Loucy (cell line): ENCODE measurements around the gene C1orf159.
"Not testable (repeated sequence)": the region's sequence is repeated elsewhere in the genome, so short reads cannot be mapped to it uniquely, and the experiment has no call there.

Experiments used
- EZH2phosphoT487 ChIP-seq: fragments of 200-600 bp; IDR thresholded peaks from 2 replicates; pipeline ENCODE4 v1.6.1; 2018; ENCODE audit warnings: antibody characterized with exemption, mild to moderate bottlenecking, moderate library complexity, borderline replicate concordance
- TF ChIP-seq, protein P1 (sequence below): fragments of 200-600 bp; sonication (generic); conservative IDR thresholded peaks from 2 replicates; pipeline ENCODE4 v1.5.1; 2014; ENCODE audit warnings: mild to moderate bottlenecking, antibody characterized with exemption, low read length

DNA sequence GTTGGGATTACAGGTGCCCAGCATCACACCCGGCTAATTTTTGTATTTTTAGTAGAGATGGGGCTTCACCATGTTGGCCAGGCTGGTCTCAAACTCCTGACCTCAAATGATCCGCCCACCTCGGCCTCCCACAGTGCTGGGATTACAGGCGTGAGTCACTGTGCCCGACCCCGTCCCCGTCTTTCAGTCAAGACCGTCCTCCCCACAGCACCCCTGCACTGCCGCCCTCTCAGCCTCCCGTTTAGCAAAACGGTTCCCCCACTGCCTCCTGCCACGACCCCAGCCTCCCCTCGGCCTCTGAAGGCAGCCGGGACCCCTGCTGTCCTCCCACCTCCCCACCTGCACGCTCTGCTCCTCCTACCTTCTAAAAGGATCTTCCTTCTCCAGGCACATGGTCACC, 26.5 kb upstream of the C1orf159 start:
- TF ChIP-seq, protein P1, sequence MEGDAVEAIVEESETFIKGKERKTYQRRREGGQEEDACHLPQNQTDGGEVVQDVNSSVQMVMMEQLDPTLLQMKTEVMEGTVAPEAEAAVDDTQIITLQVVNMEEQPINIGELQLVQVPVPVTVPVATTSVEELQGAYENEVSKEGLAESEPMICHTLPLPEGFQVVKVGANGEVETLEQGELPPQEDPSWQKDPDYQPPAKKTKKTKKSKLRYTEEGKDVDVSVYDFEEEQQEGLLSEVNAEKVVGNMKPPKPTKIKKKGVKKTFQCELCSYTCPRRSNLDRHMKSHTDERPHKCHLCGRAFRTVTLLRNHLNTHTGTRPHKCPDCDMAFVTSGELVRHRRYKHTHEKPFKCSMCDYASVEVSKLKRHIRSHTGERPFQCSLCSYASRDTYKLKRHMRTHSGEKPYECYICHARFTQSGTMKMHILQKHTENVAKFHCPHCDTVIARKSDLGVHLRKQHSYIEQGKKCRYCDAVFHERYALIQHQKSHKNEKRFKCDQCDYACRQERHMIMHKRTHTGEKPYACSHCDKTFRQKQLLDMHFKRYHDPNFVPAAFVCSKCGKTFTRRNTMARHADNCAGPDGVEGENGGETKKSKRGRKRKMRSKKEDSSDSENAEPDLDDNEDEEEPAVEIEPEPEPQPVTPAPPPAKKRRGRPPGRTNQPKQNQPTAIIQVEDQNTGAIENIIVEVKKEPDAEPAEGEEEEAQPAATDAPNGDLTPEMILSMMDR, result not testable (repeated sequence)
- not testable (repeated sequence) for TF ChIP-seq EZH2phosphoT487
